SHP77 (cell line): ENCODE results near the gene KCNIP2.

Experiments used
- DNase-seq, 2 experiments: peaks; one replicate each; lab custom pipeline; 2025; lab: John Stamatoyannopoulos, UW

KCNIP2 gene

GRCh38 chr10:101843032-101844021, at the start of gene KCNIP2:
KCNIP2 (minus strand) TSS chr10:101843800; CDS start chr10:101843568, 232 bp downstream.
- peak; percentile 66 to 67 for DNase-seq

- no peak for DNase-seq
Measured at GRCh38 chr10:101892782-101893391, 49.3 kb upstream of the KCNIP2 start.

GRCh38 chr10:101889256-101890210, 45.9 kb upstream of the KCNIP2 start:
- peak; percentile 63 to 64 for DNase-seq

- no peak for DNase-seq
Measured at GRCh38 chr10:101888251-101888949, 44.8 kb upstream of the KCNIP2 start.

- no peak for DNase-seq
Measured at GRCh38 chr10:101887775-101888174, 44.2 kb upstream of the KCNIP2 start.

DNA sequence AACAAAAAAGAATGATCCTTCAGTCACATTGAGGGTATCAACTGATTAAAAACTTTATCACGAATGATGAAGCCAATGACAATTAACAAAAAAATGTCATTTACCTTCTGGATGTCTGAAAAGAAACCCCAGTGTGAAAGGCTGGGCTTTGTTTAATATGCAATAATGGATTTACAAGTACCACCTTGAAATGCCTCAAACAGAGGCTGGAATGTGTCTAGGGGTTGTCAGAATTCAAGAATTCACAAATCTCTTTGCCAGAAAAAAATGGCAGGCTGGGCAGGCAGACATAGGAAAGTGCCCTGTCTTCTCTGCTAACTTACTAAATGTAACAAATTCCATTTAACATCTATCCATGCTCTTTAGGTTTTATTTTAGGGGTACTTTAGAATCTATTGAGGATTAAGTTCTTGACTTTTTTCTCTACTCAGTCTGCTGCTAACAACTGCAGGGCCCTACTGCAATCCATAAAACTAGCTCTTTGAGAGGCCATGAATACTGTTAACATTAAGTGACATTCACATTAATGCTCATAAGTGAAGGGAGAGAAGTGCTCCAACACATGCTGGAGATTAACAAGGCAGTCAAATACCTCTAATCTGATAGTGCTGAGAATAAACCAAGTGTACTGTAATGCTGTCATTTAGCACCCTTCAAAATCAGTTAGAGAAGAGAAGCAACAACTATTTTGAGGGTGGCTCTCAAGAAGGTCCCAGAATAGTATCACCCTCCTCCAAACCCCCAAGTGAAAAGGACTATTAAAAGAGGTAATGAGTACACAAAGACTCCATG, 43.1 kb upstream of the KCNIP2 start:
- DNase-seq = no peak

GRCh38 chr10:101881036-101881774, 37.6 kb upstream of the KCNIP2 start:
- DNase-seq = no peak

DNA sequence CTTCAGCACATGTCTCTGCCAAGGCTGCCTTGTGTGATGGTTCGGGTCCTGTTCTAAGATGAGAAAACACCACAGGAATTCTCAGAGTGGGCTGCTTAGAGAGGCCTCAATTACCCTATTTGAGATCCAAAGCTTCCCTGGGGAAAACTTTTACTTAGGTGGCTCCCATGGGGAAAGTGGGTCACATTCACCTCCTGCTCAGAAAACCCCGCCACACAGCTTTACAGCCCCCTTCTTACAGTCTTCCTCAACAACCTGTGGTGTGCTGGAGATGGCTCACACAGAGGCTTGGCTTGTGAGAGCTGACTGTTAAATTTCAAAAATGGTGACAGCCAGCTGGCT, 36.6 kb upstream of the KCNIP2 start:
- no peak for DNase-seq

- no peak for DNase-seq
Measured at GRCh38 chr10:101879456-101880231, 36.0 kb upstream of the KCNIP2 start.

DNA sequence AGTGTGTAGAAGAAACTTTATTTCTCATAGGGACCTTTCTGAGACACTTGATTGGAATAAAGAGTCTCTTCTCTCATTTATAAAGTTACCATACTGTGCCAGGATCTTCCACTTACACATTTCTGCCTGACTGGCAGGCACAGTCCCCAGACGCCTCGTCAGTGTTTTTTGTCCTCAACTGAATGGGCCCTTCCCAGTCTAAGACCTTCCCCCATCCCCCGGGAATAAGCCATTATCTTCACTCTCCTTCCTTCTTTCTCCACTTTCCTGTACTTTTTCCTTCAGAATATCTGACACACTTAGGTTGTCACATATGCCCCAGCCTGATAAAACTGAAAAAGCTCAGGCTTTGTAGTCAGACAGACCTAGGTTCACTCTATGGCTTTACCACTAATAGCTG, 35.3 kb upstream of the KCNIP2 start:
- no peak for DNase-seq

DNA sequence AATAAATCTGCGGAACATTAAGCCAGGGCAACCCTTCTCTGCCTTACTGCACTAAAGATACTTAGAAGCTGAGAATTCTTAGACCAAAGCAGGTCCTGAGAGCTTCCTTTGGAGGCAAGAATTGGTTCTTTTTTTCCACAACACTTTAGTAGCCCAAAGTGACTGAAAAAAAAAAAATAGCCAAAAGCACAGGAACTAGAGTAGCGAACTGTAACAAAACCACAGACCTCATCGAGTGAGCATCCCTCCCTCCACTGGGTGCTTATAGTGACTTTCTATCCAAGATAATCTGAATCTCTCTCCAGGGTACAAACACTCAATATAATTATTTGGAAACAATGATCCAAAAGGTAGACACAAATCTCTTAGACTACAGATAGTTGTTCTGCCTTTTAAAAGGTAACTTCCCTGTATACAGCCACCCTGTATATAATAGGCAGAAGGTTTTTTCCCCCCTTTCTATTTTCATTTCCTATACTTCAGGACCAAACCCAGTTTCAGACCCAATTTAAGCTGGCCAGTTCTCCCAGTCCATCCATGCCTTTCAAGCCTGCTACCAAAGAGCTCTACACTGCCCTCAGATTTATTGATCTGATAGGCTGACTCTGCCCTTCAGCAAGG, 31.6 kb upstream of the KCNIP2 start:
- DNase-seq = no peak

GRCh38 chr10:101874252-101874651, 30.7 kb upstream of the KCNIP2 start:
- no peak for DNase-seq

GRCh38 chr10:101867931-101868330, 24.3 kb upstream of the KCNIP2 start:
- DNase-seq = no peak

DNA sequence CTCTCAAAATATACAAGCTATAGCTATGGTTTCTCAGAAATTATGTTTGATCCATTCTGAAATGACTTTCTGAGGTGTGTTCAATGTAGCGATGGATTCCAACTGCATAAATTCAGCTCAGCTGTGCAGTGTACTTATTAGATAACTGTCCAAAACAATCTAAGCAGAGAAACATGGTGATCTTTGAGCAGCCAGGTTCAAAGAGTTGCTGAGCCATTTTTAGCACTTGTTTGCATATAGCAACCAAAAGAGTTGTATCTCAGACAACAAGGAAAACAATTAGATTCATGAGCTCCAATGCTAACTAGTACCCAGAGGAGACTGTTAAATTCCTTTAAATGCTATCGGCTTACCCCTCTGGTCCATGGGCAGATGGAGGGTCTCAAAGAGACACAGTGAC, 15.9 kb upstream of the KCNIP2 start:
- DNase-seq = no peak

GRCh38 chr10:101858723-101859500, 15.3 kb upstream of the KCNIP2 start:
- DNase-seq = no peak

- no peak for DNase-seq
Measured at GRCh38 chr10:101857802-101858476, 14.3 kb upstream of the KCNIP2 start.

DNA sequence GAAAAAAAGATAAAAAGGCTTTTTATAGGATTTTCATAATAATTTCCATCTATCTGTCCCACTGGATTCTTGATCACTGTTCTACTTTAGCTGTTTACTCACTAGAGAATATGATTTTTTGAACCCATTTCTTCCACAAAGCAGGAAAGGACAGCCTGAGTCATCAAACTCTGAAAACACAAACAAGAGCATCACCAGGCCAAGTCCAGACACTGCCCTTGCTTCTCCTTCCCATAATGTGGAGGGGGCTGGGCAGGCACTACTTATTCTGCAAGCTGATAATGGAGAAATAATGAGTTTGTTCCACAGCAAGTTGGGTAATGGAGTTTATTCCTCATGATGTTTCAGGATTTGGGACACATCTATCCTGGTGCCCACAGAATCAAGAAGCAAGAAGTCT, 13.0 kb upstream of the KCNIP2 start:
- DNase-seq = no peak
